GM19452 (cell line): ENCODE data around the gene CDH23.

Source experiments
- ATAC-seq: cut with Tn5 transposase; IDR thresholded peaks from one replicate; pipeline ENCODE4 v1.9.1; 2021; ENCODE audit not compliant: unreplicated experiment

The CDH23 gene

DNA sequence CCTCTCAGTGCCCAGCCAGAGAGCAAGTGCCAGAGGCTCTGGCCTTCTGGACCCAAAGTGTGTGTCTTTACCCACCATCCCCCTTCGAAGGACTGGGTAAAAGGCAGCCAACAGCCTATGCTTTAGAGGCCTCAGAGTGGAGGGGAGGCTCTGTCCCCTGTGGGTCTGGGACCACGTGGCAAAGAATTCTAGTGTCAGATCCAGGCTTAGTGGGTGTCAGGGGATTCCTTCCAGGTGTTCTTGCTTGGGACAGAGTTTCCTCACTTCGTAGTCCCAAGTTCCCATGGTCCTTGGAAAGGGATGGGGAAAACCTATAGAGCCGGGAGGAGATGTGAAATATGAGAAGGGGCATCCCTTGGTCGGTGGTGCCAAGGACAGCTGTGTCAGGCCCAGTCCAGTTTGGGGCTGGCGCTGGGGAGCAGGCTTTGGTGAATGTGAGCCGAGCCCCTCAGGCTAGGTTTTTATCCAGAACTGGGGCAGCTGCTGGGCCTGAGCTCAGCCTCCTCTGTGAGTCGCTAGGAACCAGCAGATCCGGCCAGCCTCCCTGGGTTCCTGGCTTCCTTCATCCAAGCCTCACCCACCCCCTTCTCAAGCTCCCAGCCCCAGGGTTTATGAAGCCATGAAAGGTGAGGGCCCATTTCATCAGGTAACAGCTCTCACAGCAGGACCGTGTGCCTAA lies 251.7 kb downstream of the CDH23 start:
- ATAC-seq, result no peak

GRCh38 chr10:71648933-71649320 lies 252.2 kb downstream of the CDH23 start:
- ATAC-seq, result no peak

- no peak for ATAC-seq
Observed at GRCh38 chr10:71649631-71650030, 252.9 kb downstream of the CDH23 start.

DNA sequence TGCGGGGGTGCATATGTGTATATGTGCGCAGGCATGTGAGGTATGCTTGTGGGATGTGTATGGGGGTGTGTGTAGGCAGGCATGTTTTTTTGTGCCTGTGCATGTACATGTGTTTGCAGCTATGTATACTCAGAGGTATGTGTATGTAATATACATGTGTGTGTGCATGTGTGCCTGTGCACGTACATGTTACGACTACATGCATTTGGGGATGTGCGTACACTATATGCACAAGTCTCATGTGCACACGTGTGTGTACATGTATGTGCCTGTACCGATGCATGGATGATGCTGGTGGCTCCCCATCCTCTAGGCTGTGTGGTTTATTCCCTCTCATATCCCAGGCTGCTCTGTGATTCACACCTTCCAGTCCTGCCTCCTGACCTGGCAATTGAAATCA lies 253.7 kb downstream of the CDH23 start:
- ATAC-seq, result no peak

DNA sequence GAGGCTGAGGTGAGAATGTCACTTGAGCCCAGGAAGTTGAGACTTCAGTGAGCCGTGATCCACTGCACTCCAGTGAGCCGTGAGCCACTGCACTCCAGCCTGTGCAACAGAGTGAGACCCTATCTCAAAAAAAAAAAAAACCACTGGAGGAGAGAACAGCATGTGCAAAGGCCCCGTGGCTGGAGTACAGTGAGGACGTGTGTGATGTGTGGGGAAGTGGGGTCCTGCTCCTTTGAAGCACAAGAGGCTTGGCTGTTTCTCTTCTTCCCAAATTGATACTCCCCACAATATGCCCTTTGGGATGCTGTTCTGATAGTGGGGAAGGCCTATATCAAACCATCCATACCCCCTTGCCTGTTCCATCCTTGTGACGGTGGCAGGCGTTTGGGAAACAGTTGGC lies 254.7 kb downstream of the CDH23 start:
- no peak for ATAC-seq

DNA sequence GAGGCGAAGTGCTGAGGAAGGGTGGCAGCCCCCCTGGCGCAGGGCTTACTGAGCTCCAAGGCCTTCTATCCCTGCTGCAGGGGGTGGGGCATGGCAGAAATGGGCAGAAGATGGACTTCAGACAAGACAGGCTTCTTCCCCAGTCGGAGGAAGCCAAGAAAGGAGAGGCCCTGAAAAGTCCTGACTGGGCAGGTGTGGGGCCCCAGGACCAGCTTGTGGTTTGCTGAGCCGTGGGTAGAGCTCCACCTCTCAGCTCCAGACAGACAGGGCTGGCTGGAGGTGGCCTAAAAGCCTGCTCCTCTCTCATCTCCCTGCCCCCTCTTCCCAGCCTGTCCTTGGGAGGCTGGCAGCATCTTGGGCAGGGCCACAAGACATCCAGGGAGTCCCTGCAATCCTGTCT lies 255.2 kb downstream of the CDH23 start:
- no peak for ATAC-seq

DNA sequence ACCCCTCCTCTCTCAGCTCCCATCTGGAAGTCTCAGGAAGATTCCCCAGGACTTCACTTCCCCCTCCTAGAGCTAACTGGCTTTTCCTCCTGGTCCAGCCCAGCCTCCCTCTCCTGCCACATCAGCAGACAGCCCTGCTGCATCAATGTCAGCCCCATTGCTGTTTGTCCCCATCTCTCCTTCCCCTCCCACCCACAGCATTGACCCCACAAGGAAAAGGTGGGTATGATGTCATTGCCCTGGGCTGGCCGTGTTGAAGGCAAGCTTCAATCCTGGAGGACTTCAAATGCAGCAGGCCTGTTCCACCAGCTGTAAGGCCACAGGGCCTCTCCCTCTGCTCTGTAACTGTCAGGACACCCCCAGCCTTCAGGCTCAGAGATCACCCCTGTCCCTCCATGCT lies 256.3 kb downstream of the CDH23 start:
- ATAC-seq, result no peak

DNA sequence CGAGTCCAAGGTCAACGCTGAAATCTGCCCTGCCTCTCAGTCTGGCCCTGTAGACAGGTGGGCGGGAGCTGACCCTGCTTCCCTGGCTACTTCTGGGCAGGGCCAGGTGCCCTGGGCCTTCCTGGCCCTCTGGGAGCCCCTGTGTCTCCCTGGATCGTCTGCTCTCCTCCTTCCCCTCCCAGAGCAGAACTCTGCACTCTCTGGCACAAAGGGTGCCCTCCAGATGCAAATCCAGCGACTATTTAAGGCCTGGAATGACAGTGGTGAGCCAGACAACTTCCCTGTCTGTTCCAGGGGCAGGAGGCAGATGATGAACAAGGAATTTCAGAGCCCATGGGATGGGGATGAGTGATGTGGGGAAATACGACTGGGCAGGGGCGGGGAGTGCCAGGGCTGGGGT lies 259.5 kb downstream of the CDH23 start:
- ATAC-seq, result no peak

DNA sequence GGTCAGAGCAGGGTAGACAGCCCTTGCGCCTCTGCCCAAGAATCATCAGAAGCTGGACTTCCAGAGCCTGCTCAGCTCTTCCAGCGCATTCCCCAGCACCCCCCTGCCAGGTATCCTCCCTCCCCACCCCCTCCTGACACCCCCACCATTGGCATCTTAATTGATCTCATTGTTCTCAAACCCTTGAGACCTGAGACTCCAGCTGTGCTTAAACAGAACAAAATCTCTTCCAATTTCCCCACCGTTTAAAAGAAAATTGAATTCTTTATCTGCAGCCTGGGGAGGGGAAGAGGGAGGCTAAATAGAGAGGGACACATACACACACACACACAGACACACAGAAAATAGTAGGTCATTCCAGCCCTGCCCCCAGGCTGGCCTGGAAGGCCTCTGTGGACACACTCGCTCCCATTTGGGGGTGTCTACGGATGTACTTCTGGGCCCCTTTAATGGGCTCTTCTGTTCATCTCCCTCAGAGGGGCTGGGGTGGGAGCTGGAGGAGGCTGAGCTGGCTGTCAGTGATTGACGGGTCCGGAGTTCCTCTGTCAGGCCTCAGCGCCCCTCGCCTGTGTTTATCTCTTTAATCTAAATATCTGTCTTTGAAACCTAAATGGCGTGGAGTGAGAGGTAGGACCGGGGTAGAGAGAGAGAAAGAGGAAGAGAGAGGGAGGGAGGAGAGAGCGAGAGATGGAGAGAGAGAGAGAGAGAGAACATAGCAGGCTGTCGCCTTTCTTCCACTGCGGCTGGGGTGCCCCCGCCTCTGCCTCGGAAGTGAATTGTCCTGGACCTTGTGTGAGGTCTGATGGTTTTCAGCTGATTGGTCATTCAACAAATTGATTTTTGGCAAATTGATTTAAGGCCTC lies 261.1 kb downstream of the CDH23 start:
- ATAC-seq, result no peak

- no peak for ATAC-seq
Observed at GRCh38 chr10:71658467-71658745, 261.7 kb downstream of the CDH23 start.

DNA sequence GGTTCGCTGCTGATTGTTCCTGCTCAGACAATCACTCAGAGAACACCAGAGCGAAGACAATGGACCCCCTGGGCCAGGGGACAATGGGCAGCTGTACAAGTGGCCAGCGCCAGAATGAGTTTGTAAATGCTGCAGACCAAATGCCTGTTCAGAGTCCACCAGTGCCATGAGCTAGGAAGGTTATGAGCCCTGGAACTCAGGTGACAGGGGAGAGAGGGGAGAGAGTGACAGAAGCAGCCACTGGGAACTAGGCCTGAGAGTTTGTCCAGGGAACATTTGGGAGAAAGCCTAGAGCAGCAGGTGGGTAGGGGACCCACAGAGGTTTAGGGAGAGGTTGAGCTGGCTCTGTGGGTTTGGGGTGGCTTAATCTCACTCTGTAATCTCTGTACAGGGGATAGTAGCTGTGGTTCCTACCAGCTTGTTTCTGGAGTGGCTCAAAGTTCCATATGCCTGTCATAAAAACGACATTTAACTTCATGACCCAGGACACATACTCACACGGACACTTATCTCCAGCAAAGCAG lies 262.5 kb downstream of the CDH23 start:
- no peak for ATAC-seq

DNA sequence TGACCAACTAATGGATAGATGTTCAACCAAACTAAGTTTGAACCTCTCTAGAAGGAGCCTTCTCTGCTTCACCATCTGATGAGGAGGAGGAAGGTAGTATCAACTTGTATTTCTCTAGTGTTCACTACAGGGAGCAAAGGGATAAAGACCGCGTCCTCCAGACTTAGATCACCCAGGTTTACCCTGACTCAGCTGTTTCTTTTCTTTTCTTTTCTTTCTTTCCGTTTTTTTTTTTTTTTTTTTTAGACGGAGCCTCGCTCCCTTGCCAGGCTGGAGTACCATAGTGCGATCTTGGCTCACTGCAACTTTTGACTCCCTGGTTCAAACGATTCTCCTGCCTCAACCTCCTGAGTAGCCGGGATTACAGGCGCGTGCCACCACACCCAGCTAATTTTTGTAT lies 263.0 kb downstream of the CDH23 start:
- ATAC-seq, result no peak

GRCh38 chr10:71660313-71660712 lies 263.6 kb downstream of the CDH23 start:
- no peak for ATAC-seq

DNA sequence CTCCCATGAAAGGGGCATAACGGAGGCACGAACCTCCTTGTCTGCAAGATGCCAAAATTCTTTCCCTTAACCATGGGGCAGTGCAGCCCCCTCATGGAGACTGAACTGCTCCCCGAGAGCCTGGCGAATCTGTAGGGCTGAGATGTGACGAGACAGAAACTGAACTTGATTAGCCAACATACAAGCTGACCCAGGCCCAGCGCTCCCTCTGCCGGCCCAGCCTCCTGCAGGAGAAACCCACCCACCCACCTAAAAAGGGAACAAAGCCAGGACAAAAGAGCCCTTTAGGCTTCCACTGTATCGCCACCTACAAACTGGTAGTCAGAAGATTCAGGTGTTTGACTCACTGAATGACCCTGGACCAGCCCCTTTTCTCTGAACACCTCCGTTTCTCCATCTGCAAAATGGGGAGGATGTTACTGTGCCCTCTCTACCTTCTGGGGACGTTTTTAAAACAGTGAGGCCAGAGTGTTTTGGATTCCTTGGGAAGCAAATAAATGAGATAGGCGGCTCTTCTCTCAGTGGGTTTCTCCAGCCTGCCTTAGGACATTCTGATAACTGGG lies 264.4 kb downstream of the CDH23 start:
- no peak for ATAC-seq

DNA sequence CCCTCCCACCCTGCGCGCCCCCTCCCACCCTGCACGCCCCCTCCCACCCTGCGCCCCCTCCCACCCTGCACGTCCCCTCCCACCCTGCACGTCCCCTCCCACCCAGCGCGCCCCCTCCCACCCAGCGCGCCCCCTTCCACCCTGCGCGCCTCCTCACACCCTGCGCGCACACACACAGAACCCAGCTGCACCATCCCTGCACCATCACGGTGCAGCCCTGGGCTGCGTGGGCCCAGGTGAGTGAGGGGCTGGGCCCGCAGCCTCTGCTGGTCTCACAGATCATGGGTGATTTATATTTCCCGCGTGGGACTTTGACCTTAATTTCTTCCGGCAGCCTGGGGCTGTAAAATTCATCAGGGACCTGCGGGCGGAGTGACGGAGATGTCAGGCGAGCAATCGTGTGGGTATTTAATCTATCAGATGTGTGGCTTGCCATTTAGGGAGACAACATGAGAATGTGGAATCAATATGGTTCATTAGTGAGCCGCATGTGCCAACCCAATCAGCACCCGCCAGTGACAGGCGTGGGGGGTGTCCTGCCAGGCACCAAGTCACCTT lies 265.1 kb downstream of the CDH23 start:
- no peak for ATAC-seq

DNA sequence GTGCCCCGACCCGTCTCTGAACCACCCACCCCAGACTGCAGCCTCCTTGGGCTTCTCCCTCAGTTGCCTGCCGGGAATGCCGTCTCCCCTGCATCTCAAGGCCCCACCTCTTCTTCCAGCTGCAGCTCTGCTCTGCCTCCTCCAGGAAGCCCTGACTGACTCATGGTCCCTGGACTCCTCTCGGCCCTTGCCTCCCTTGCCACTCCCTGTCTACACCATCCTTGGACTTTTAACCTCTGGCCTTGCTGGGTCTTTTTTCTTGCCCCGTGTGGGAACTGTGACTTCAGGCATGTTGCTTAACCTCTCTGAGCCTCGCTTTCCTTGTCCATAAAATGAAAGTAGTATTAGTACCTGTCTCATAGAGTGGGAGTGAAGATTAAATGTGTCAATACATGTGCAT lies 266.6 kb downstream of the CDH23 start:
- no peak for ATAC-seq

DNA sequence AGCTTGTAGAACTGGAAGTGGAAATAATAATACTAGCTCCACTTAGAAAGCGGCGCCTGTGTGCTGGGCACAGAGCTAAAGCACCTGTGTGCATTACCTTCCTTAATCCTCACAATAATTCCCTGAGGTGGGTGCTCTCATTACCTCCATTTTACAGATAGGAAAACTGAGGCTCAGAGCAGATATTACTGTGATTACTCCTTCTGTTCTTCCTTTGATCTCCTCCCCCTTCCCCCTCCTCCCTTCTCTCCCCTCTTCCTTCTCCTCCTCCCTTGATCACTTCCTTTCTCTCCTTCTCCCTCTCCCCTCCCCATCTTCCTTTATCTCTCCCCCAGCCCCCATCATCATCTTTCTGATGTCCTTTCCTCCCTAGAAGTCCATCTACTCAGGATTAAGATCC lies 267.9 kb downstream of the CDH23 start:
- no peak for ATAC-seq

DNA sequence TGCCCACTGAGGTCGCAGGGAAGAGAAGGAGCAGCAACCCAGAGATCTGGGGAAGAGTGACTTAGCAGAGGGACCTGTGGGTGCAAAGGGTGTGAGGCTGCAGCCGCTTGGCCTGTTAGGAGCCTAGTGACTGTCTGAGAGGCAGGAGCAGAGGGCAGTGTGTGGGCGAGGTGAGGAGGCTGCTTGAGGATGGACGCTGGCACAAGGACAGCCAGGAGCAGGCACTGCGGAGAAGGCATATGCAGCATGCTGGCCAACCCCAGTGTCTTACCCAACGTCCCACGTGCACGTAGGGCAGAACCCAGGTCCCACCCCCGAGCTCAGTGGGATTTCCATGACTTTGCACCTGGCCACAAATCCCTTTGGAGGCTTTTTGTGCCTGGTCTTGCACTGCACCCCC lies 268.7 kb downstream of the CDH23 start:
- no peak for ATAC-seq

- ATAC-seq, result no peak
Observed at GRCh38 chr10:71666639-71667386, 270.1 kb downstream of the CDH23 start.

DNA sequence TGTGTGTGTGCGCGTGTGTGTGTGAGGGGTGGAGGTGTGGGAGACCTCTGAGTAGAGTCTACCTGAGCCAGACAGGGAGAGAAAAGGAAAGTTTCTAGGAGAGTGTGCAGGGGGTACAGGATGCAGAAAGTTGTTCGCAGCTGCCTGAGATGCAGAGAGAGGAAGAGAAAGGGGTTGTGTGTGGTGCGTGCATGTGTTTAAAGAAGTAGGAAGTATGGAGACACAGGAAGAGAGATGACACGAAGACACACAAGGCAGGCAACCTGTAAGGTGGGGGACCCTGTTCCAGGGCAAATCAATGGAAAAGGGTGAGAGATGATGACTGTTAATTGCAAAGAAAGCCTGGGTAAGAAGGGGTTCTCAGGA lies 270.6 kb downstream of the CDH23 start:
- no peak for ATAC-seq
